CMK (cell line): ENCODE data around the gene GUCY1A1.

Experiments
- DNase-seq: peaks from one replicate; pipeline ENCODE4 v3.0.0-alpha.2; 2010; ENCODE audit warnings: low read depth

GUCY1A1 gene

DNA sequence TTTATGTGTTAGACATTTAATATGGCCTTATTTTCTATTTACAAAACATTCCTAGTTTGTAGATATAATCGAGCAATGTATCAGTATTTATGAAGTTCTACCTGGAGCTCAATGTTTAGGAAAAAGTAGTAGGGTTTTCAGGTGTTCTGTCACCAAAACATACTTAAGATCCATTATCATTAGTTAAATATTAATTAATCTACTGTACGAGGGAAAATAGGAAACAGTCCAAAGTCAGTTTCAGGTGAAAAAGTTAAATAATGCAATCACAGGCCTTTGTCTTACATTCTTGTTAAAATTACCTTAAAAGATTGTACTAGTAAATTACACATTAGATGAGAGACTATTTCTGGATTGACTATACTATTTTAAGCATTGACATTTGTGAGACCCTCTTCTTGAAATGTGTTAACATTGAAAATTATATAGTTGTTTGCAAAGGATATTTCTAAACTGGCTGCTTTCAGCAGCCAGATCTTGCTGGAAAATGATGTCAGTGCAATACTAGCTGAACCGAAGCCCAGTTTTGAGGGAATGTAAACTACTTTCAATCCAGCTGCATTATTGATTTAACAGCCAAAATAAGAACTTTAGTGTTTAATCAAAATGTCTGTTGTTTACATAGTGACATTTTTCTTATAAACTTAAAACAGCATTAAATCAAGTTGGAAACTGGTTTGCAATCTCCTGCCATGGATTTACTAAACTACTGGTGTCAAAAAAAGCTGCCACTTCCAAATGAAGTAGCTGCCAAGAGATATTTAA is 111.5 kb downstream of the GUCY1A1 start:
- DNase-seq: no peak

DNA sequence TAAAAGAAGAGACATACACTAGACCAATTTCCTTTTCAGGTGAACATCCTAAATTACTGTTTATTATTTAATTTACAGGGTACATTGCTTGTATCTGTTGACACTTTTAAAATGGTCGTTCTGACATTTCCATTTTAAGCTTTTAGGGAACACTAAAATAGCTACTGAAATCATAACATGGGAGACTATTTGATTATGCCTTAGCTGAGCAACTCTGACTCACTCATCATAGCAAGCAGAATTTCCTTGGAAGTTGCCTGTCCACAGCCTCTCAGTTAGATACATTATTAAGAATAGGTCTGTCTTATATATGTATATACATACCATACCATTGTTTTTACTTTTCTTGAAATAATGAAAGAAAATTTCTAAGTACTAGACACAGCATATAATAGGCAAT is 114.1 kb downstream of the GUCY1A1 start:
- DNase-seq: no peak

DNA sequence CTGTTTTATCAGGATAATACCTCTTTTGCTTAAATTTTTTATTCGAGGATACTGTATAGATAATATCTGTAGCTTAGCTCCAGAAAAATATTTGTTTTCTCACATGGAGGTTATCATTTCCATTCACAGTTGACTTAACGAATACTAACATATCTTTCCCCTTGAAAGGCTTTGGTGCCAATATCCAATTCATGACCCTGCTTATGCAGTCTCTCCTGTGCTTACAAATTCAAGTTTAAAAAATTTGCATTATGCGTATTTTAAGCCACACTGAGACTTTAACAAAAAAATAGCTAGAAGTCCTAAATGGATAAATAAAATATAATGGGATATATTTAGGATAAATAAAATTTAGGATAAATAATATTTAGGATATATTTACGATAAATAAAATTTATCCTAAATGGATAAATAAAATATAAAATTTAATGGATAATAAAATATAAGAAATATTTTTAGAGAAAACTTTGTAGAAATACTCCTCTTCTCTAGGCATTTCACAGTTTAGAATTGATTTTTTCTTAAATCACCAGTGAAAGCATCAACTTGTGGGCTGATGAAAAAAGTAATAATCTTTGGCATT is 114.7 kb downstream of the GUCY1A1 start:
- no peak for DNase-seq
